Body of pancreas (tissue), 4 donors: ENCODE measurements around the gene TXNL1.

Source experiments
- POLR2A ChIP-seq, 3 donors: fragments of 450-650 bp; IDR thresholded peaks; one replicate each; pipeline ENCODE4 v1.6.1; 2016; ENCODE audit warnings: antibody characterized with exemption in 3 of 3, mild to moderate bottlenecking in 2 of 3
- TF ChIP-seq, protein P1 (sequence below), 7 experiments: fragments of 450-650 bp in 4 of 7; fragments of 200-600 bp in 3 of 7; sonication (generic) in 3 of 7; IDR thresholded peaks; one replicate each; pipeline ENCODE4 v1.5.1; 2016 to 2019; ENCODE audit warnings: antibody characterized with exemption in 7 of 7

DNA sequence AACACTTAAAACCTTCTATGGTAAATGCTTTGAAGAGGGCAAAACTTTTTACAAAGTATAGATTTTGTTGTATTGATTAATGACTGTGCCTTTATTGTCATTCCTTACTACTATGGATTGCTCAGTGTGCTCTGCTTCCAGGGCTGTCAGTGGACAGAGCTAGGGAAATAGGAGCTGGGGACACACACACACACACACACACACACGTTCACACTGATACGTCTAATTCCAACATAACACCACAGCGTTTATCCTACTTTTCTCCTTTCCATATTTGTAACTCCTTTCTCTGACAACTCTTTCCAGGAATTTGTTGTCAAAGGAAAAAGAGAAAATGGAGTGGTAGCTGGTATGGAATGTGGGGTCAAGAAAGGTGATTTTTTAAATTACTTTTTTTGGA, 34.6 kb upstream of the TXNL1 start:
- TF ChIP-seq, protein P1, sequence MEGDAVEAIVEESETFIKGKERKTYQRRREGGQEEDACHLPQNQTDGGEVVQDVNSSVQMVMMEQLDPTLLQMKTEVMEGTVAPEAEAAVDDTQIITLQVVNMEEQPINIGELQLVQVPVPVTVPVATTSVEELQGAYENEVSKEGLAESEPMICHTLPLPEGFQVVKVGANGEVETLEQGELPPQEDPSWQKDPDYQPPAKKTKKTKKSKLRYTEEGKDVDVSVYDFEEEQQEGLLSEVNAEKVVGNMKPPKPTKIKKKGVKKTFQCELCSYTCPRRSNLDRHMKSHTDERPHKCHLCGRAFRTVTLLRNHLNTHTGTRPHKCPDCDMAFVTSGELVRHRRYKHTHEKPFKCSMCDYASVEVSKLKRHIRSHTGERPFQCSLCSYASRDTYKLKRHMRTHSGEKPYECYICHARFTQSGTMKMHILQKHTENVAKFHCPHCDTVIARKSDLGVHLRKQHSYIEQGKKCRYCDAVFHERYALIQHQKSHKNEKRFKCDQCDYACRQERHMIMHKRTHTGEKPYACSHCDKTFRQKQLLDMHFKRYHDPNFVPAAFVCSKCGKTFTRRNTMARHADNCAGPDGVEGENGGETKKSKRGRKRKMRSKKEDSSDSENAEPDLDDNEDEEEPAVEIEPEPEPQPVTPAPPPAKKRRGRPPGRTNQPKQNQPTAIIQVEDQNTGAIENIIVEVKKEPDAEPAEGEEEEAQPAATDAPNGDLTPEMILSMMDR (IDR thresholded peaks at IDR 0.05), result no peak
- no peak for TF ChIP-seq POLR2A (IDR thresholded peaks at IDR 0.05)
